ENCODE results near the gene FBXO44. TPM values are rescaled to one million over a fixed set of nuclear protein-coding genes. Genes with fewer than 3 reads are reported as not detected.
A peak's percentile ranks its signal among the peaks of the same experiment; 100 is the strongest.

The FBXO44 gene
- polyA plus RNA-seq, 5 donors, result 10.4 to 20.3 (median 15.8) TPM

- DNase-seq, result no peak
These were observed 50.9 kb downstream of the FBXO44 start for GRCh38 chr1:11705596-11705995.

GRCh38 chr1:11706292-11706691, 51.6 kb downstream of the FBXO44 start:
- no peak for DNase-seq

GRCh38 chr1:11707621-11708276, 53.1 kb downstream of the FBXO44 start:
- peak in 1 of 2 donors; percentile 37 for DNase-seq

GRCh38 chr1:11708554-11709350, 54.1 kb downstream of the FBXO44 start:
- DNase-seq, result no peak

GRCh38 chr1:11711490-11711889, 56.8 kb downstream of the FBXO44 start:
- DNase-seq, result no peak

GRCh38 chr1:11712285-11712684, 57.6 kb downstream of the FBXO44 start:
- DNase-seq, result no peak

Other genes with a start within 250 kb of the FBXO44 start
- under 1 TPM; 0.42 to 0.89 (median 0.50) TPM for gene DISP3, start 175.7 kb upstream of the FBXO44 start, polyA plus RNA-seq (ENCODE audit: insufficient read depth in 1 of 5, insufficient read length in 5 of 5, low replicate concordance in 1 of 5)
- 1 to 10 TPM in 1 of 5 donors, under 1 TPM in 4; 0.52 to 1.5 (median 0.73) TPM for gene FBXO2, start 448 bp upstream of the FBXO44 start, polyA plus RNA-seq (ENCODE audit: insufficient read depth in 1 of 5, insufficient read length in 5 of 5, low replicate concordance in 1 of 5)
- gene FBXO6, start 9.3 kb downstream of the FBXO44 start, polyA plus RNA-seq (ENCODE audit: insufficient read depth in 1 of 5, insufficient read length in 5 of 5, low replicate concordance in 1 of 5), result 1 to 10 TPM; 4.5 to 7.8 (median 5.4) TPM
- gene MAD2L2, start 26.3 kb downstream of the FBXO44 start, polyA plus RNA-seq (ENCODE audit: insufficient read depth in 1 of 5, insufficient read length in 5 of 5, low replicate concordance in 1 of 5), result 10 to 100 TPM; 43.0 to 61.5 (median 46.7) TPM
- gene DRAXIN, start 36.8 kb downstream of the FBXO44 start, polyA plus RNA-seq (ENCODE audit: insufficient read depth in 1 of 5, insufficient read length in 5 of 5, low replicate concordance in 1 of 5), result 1 to 10 TPM; 1.9 to 2.7 (median 2.2) TPM
- 10 to 100 TPM; 22.0 to 32.8 (median 29.6) TPM for gene AGTRAP, start 81.3 kb downstream of the FBXO44 start, polyA plus RNA-seq (ENCODE audit: insufficient read depth in 1 of 5, insufficient read length in 5 of 5, low replicate concordance in 1 of 5)
- under 1 TPM in 2 of 5 donors, not detected in 3; 0.29 to 0.55 TPM for gene C1orf167, start 107.3 kb downstream of the FBXO44 start, polyA plus RNA-seq (ENCODE audit: insufficient read depth in 1 of 5, insufficient read length in 5 of 5, low replicate concordance in 1 of 5)
- 10 to 100 TPM; 13.4 to 24.2 (median 21.2) TPM for gene MTHFR, start 151.1 kb downstream of the FBXO44 start, polyA plus RNA-seq (ENCODE audit: insufficient read depth in 1 of 5, insufficient read length in 5 of 5, low replicate concordance in 1 of 5)
- 10 to 100 TPM; 17.2 to 24.2 (median 18.4) TPM for gene CLCN6, start 151.3 kb downstream of the FBXO44 start, polyA plus RNA-seq (ENCODE audit: insufficient read depth in 1 of 5, insufficient read length in 5 of 5, low replicate concordance in 1 of 5)
- 1 to 10 TPM in 2 of 5 donors, under 1 TPM in 3; 0.43 to 1.5 (median 0.73) TPM for gene NPPA, start 192.9 kb downstream of the FBXO44 start, polyA plus RNA-seq (ENCODE audit: insufficient read depth in 1 of 5, insufficient read length in 5 of 5, low replicate concordance in 1 of 5)
- gene NPPB, start 204.1 kb downstream of the FBXO44 start, polyA plus RNA-seq (ENCODE audit: insufficient read depth in 1 of 5, insufficient read length in 5 of 5, low replicate concordance in 1 of 5), result not detected